ENCODE results near the gene RNGTT. TPM values are rescaled to one million over a fixed set of nuclear protein-coding genes. Genes with fewer than 3 reads are reported as not detected.

The RNGTT gene
- total and polyA plus RNA-seq, 12 donors = 2.6 to 29.6 (median 14.2) TPM

DNA sequence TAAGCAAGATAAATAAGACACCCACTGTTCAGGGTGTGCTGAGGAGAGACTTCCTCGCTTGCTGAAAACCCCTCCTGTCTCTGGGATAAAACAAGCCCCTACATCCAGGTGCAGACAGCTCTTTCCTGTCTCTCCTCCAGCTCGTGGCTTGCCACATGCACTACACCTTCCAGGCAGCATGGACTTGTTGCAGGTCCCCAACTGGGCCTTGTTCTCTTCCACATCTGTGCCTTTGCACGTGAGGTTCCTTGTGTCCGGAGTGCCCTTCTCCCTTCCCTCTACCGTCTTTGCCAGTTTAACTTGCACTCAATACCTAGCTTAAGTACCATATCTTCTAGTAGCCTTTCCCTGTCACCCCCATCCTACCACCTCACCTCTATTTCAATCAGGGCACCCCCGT is 397.6 kb downstream of the RNGTT start:
- no peak for TF ChIP-seq POLR2A (IDR thresholded peaks at IDR 0.05)
- TF ChIP-seq, protein P1, sequence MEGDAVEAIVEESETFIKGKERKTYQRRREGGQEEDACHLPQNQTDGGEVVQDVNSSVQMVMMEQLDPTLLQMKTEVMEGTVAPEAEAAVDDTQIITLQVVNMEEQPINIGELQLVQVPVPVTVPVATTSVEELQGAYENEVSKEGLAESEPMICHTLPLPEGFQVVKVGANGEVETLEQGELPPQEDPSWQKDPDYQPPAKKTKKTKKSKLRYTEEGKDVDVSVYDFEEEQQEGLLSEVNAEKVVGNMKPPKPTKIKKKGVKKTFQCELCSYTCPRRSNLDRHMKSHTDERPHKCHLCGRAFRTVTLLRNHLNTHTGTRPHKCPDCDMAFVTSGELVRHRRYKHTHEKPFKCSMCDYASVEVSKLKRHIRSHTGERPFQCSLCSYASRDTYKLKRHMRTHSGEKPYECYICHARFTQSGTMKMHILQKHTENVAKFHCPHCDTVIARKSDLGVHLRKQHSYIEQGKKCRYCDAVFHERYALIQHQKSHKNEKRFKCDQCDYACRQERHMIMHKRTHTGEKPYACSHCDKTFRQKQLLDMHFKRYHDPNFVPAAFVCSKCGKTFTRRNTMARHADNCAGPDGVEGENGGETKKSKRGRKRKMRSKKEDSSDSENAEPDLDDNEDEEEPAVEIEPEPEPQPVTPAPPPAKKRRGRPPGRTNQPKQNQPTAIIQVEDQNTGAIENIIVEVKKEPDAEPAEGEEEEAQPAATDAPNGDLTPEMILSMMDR (IDR thresholded peaks at IDR 0.05) = no peak
- WGBS, 4 donors = 83 to 90% (median 86%) methylated on average over 6 of the region's 6 CpGs
- intact Hi-C loops (cut with DNase I) = no loop called here
- Histone ChIP-seq H3K27me3 (no peaks in the 10 kb centered on the region), H3K36me3 (replicated peaks in 1 of 2) (no peaks in the 10 kb centered on the region), H3K4me1 (replicated peaks in 1 of 2) (peaks cover 0 to 15% of the 10 kb centered on the region in 2 donors), H3K27ac (no peak overlapping the region), H3K4me3 (no peak overlapping the region), H3K9me3 (replicated peaks in 1 of 3) (no peaks in the 10 kb centered on the region)
- no peak for DNase-seq

DNA sequence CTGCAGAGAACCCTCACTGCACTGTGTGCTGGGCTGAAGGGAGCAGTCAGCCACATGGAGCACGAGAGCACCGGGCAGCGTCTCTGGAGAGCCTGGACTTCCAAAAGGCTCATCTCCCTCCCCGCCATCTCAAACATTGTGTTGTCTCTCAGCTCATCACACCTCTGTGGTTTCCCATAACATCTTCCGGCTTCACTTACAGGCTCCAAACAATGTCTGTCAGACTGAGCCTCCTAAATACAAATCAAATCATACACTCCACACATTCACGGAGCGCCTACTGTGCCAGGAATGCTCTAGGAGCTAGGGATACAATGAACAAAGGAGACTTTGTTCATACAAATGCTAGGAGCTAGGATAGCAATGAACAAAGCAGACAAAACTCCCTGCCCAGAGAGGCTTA is 398.0 kb downstream of the RNGTT start:
- intact Hi-C loops (cut with DNase I) = no loop called here
- 94 to 100% (median 96%) methylated on average over 5 to 7 of the region's 7 CpGs for WGBS, 4 donors
- no peak for DNase-seq
- Histone ChIP-seq H3K4me1 (replicated peaks in 1 of 2) (peaks cover 0 to 15% of the 10 kb centered on the region in 2 donors), H3K4me3 (no peak overlapping the region), H3K36me3 (replicated peaks in 1 of 2) (no peaks in the 10 kb centered on the region), H3K9me3 (replicated peaks in 1 of 3) (no peaks in the 10 kb centered on the region), H3K27me3 (no peaks in the 10 kb centered on the region), H3K27ac (no peak overlapping the region)
- TF ChIP-seq, protein P1 (IDR thresholded peaks at IDR 0.05) = no peak
- no peak for TF ChIP-seq POLR2A (IDR thresholded peaks at IDR 0.05)

DNA sequence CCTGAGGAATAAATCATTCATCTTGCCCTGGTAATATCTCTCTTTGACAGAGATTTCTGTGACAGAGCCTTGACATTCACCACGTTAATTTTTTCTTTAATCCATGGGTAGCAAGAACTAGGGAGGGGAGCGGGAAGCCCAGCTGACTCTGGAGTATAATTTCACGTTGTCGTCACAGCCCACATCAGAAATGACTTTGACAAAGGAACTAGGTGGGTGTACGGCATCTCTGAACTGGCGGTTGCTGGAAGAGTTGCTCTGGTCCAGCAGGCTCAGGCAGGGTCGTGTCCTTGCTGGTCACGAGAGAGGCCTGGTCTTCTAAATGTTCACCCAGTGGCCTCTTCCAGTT is 400.2 kb downstream of the RNGTT start:
- 58 to 69% (median 63%) methylated on average over 8 of the region's 8 CpGs for WGBS, 4 donors
- no peak overlapping the region for H3K4me3 ChIP-seq
- no peaks in the 10 kb centered on the region for H3K27me3 ChIP-seq
- peaks cover 0 to 15% of the 10 kb centered on the region in 2 donors for H3K4me1 ChIP-seq (replicated peaks in 1 of 2)
- no peaks in the 10 kb centered on the region for H3K9me3 ChIP-seq (replicated peaks in 1 of 3)
- TF ChIP-seq, protein P1 (IDR thresholded peaks at IDR 0.05) = no peak
- no peak for TF ChIP-seq POLR2A (IDR thresholded peaks at IDR 0.05)
- H3K36me3 ChIP-seq (replicated peaks in 1 of 2) = no peaks in the 10 kb centered on the region
- no peak for DNase-seq
- intact Hi-C loops (cut with DNase I) = no loop called here
- no peak overlapping the region for H3K27ac ChIP-seq

DNA sequence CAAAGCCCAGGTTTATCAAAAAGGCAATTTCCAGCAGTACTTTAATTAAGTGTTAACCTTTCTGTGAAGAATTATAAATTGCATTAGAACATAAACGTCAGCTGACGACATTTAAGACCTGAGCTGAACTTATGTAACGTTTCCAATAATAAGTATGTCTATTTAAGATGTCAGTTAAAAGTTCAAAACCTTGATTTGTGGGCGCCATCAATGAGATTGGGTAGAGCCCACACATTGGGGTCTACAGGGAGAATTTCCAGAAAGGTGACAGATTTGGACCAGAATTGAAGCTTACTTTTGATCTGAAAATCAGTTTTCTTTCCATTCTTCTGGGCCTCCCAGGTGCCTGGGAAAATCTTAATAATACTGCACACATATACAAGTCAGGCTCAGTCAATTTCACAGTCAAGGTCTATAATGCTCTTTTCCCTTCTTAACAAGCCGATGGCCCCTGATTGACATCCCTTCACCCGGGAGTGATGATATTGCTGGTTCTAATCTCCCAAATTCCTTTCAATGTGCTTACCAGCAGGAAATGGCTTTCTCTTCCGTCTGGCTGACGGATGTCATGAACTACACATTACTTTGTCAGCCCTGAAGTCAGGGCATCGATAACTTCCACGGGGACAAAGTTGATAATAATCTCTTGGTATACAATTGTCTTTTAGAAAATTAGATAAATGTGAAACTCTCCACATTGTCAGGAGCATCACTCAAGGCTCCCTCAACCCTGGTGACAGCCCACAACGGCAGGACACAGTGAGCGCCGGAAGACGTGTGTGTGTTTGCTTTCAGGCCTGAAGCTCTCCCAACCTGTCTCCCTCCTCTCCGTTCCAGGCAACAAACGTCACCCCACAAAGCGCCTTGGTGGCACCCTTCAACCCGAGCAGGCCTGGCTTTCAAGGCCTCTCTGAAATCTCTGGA is 400.8 kb downstream of the RNGTT start:
- Histone ChIP-seq H3K9me3 (replicated peaks in 1 of 3) (no peaks in the 10 kb centered on the region), H3K36me3 (replicated peaks in 1 of 2) (no peaks in the 10 kb centered on the region), H3K4me1 (replicated peaks in 1 of 2) (peaks cover 0 to 15% of the 10 kb centered on the region in 2 donors), H3K4me3 (no peak overlapping the region), H3K27ac (peak overlapping the region in 1 of 5 donors; percentile 28), H3K27me3 (no peaks in the 10 kb centered on the region)
- 59 to 71% (median 62%) methylated on average over 18 of the region's 18 CpGs for WGBS, 4 donors
- intact Hi-C loops (cut with DNase I) = no loop called here
- TF ChIP-seq, protein P1 (IDR thresholded peaks at IDR 0.05) = no peak
- TF ChIP-seq POLR2A (IDR thresholded peaks at IDR 0.05) = no peak
- DNase-seq = no peak
